T-cell (primary cell): ENCODE data around the gene EEA1. TPM values are rescaled to one million over a fixed set of nuclear protein-coding genes. Genes with fewer than 3 reads are reported as not detected.

Experiments
- ATAC-seq, 4 experiments: fragments of 200-7000 bp in 3 of 4; fragments of 150-1000 bp in 1 of 4; cut with Tn5 transposase; replicated peaks in 1 of 4; 1 replicate in 3 of 4; 2 replicates in 1 of 4; pipeline ENCODE4 v1.10.0; 2021; ENCODE audit warnings: moderate library complexity in 3 of 4, mild to moderate bottlenecking in 2 of 4, moderate number of reproducible peaks in 1 of 4
- CTCF ChIA-PET, 2 donors: fragments of 300-600 bp; sonication (Branson Sonifier 250); formaldehyde crosslinking; loops; one replicate each; lab custom pipeline; 2022; ENCODE audit warnings: antibody characterized with exemption in 2 of 2; lab: Charles Lee
- POLR2A ChIA-PET, 2 donors: fragments of 300-600 bp; sonication (Branson Sonifier 250); formaldehyde crosslinking; loops; one replicate each; lab custom pipeline; 2022; ENCODE audit warnings: antibody characterized with exemption in 2 of 2; lab: Charles Lee
- DNase-seq, 35 experiments: peaks; one replicate each; pipeline versions ENCODE4 v3.0.0 to v3.0.0-alpha.2; 2013 to 2023
- H3K27ac ChIP-seq: one replicate; pipeline ENCODE4 v1.5.1; 2013; ENCODE audit warnings: low read length
- H3K27me3 ChIP-seq, 2 experiments: replicated peaks in 1 of 2; 1 replicate in 1 of 2; 2 replicates in 1 of 2; pipeline versions ENCODE4 v1.6.1 to v1.7.0; 2013; ENCODE audit warnings: low read length in 1 of 2, mixed read lengths in 1 of 2; ENCODE audit not compliant: control insufficient read depth in 2 of 2, insufficient read depth in 2 of 2; ENCODE audit errors: extremely low read depth in 1 of 2
- H3K36me3 ChIP-seq, 2 donors: 1 replicate in 1 of 2; 2 replicates in 1 of 2; pipeline versions ENCODE4 v1.6.1 to v1.7.0; 2013; ENCODE audit warnings: low read length in 1 of 2; ENCODE audit not compliant: control insufficient read depth in 2 of 2, insufficient read depth in 1 of 2; ENCODE audit errors: extremely low read depth in 1 of 2
- H3K4me1 ChIP-seq, 2 experiments: 1 replicate in 1 of 2; 2 replicates in 1 of 2; pipeline versions ENCODE4 v1.6.1 to v1.7.0; 2013; ENCODE audit warnings: low read length in 2 of 2, mixed read lengths in 1 of 2; ENCODE audit not compliant: insufficient read depth in 2 of 2, control insufficient read depth in 1 of 2; ENCODE audit errors: extremely low read depth in 1 of 2
- H3K4me3 ChIP-seq, 2 donors: 1 replicate in 1 of 2; 2 replicates in 1 of 2; pipeline versions ENCODE4 v1.5.1 to v1.7.0; 2013; ENCODE audit warnings: mild to moderate bottlenecking in 2 of 2, low read length in 1 of 2, moderate library complexity in 1 of 2; ENCODE audit not compliant: control insufficient read depth in 1 of 2; ENCODE audit errors: extremely low read depth in 1 of 2
- H3K9me3 ChIP-seq: 2 replicates; pipeline ENCODE4 v1.7.0; 2013
- H3K27ac Mint-ChIP-seq, 2 donors: one replicate each; pipeline ENCODE4 v1.8.0; 2020 to 2021; ENCODE audit warnings: mild to moderate bottlenecking in 2 of 2, mixed read lengths in 2 of 2
- H3K27me3 Mint-ChIP-seq, 2 donors: one replicate each; pipeline ENCODE4 v1.8.0; 2021 to 2022; ENCODE audit warnings: mixed read lengths in 2 of 2
- H3K36me3 Mint-ChIP-seq: one replicate; pipeline ENCODE4 v1.8.0; 2021; ENCODE audit warnings: mixed read lengths
- H3K4me1 Mint-ChIP-seq, 3 donors: one replicate each; pipeline ENCODE4 v1.8.0; 2020 to 2022; ENCODE audit warnings: mixed read lengths in 3 of 3, mild to moderate bottlenecking in 1 of 3
- H3K4me3 Mint-ChIP-seq, 3 donors: one replicate each; pipeline ENCODE4 v1.8.0; 2020 to 2022; ENCODE audit warnings: mild to moderate bottlenecking in 3 of 3, mixed read lengths in 3 of 3, moderate library complexity in 3 of 3
- H3K9me3 Mint-ChIP-seq, 3 donors: one replicate each; pipeline ENCODE4 v1.8.0; 2020 to 2022; ENCODE audit warnings: mixed read lengths in 3 of 3
- WGBS: methylation state at CpG from one replicate; pipeline ENCODE4 v1.1.5; 2013; ENCODE audit warnings: missing lambda C conversion rate; ENCODE audit not compliant: insufficient coverage; 5-methylcytosine and 5-hydroxymethylcytosine counted together
- total RNA-seq, 35 experiments: library from RNA in 6 of 35; stranded (reverse) in 6 of 35; fragments of 120-200 nt in 1 of 35; gene quantifications; one replicate each; pipeline versions ENCODE4 v1.2.1 to v1.2.4 and lab custom pipeline; 2013 to 2026

The EEA1 gene
- total RNA-seq, 5 donors from 2014 or later (not counting 1 experiment from before 2014, with no cell fraction given), result 21.4 to 29.5 (median 23.5) TPM

DNA sequence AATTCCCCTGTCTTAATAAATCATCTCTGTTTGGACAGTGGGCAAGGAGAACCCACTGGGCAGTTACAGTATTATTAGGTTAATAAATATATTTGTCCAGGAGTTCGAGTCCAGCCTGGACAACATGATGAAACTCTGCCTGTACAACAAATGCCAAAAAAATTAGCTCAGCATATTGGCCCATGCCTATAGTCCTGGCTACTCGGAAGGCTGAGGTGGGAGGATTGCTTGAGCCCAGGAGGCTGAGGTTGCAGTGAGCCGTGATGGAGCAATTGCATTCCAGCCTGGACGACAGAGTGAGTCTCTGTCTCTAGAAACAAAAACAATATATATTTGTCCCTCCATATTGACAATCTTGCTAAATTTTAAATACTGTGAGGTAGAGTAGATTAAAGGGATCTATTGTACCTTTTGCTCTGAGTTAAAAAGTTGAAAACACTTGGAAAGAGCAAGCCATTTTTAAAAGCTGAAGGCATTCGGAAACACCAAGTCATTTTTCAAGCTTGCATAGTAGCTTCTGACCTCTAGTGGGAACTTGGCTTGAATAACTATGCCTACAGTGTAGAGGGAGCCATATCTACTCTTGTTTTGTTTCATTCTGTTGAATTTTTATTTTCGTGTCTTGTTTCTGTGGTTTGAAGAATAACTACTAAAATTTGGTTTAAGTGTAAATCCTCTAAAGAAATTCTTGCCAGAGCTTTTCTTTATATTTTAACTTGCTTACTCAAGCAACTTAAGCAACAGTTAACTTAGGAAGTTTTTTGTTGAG, 14.6 kb upstream of the EEA1 start:
- H3K4me3 ChIP-seq, result no peak overlapping the region
- no peaks in the 10 kb centered on the region for H3K36me3 Mint-ChIP-seq
- no peaks in the 10 kb centered on the region for H3K4me1 ChIP-seq
- H3K36me3 ChIP-seq, result no peaks in the 10 kb centered on the region
- no peak for ATAC-seq
- no peak overlapping the region for H3K4me3 Mint-ChIP-seq
- H3K4me1 Mint-ChIP-seq, result peaks cover 0 to 2% (median 0%) of the 10 kb centered on the region in 3 donors
- 83% methylated on average over 1 of the region's 6 CpGs for WGBS
- no peak for DNase-seq
- no peak overlapping the region for H3K27ac Mint-ChIP-seq
- peaks cover 0 to 6% of the 10 kb centered on the region in 2 experiments for H3K27me3 ChIP-seq
- H3K27ac ChIP-seq, result no peak overlapping the region
- ChIA-PET CTCF (interaction anchor here (0.5 to 0.7 kb wide), 14 partner anchors 13 to 1158 kb away, joined by 3 to 14 read pairs (median 6); no protein-coding TSS in a partner anchor), POLR2A (interaction anchor here (0.6 to 0.7 kb wide), 6 partner anchors 11 to 524 kb away, joined by 3 to 14 read pairs (median 10); partner anchors contain the start of gene MRPL42 (in 1 of the 2))
- H3K9me3 Mint-ChIP-seq, result no peaks in the 10 kb centered on the region
- H3K27me3 Mint-ChIP-seq, result peaks cover 0 to 5% of the 10 kb centered on the region in 2 donors
- H3K9me3 ChIP-seq, result no peaks in the 10 kb centered on the region

DNA sequence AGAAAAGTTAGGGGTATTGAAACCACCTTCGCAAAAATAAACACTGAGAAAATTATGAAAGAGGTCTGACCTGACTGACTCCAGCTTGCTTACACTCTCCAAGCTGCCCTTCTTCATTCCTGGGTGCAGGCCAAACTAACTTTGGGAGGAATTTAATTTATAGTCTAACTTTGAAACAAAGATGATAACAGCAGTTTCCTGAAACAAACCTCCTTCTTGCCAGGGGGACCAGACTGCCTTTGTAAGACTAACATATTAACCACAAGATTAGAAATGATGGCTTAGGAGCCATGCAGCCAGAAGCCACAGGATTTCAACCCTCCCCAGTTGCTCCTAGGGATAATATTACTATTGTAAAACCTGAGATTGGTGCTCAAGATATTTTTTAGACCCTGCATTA, 13.8 kb upstream of the EEA1 start:
- Histone ChIP-seq H3K27ac (no peak overlapping the region), H3K36me3 (no peaks in the 10 kb centered on the region), H3K27me3 (peaks cover 0 to 4% of the 10 kb centered on the region in 2 experiments), H3K4me3 (no peak overlapping the region), H3K9me3 (no peaks in the 10 kb centered on the region), H3K4me1 (no peaks in the 10 kb centered on the region)
- WGBS, result no CpG with 5 or more reads among the region's 1 CpG
- H3K4me1 Mint-ChIP-seq, result peaks cover 0 to 2% (median 0%) of the 10 kb centered on the region in 3 donors
- ChIA-PET POLR2A (interaction anchor here in 1 of 2 donors (0.6 kb wide), 1 partner anchor 466 kb away, joined by 3 read pairs; no protein-coding TSS in a partner anchor), CTCF (interaction anchor here (0.5 to 0.6 kb wide), 2 partner anchors 115 to 484 kb away, joined by 4 to 8 read pairs; no protein-coding TSS in a partner anchor)
- H3K27me3 Mint-ChIP-seq, result peaks cover 0 to 4% of the 10 kb centered on the region in 2 donors
- DNase-seq (no peak), ATAC-seq (no peak)
- no peak overlapping the region for H3K4me3 Mint-ChIP-seq
- H3K27ac Mint-ChIP-seq, result no peak overlapping the region
- no peaks in the 10 kb centered on the region for H3K36me3 Mint-ChIP-seq
- no peaks in the 10 kb centered on the region for H3K9me3 Mint-ChIP-seq

- Histone ChIP-seq H3K4me3 (no peak overlapping the region), H3K4me1 (no peaks in the 10 kb centered on the region), H3K27ac (no peak overlapping the region), H3K27me3 (no peaks in the 10 kb centered on the region), H3K36me3 (no peaks in the 10 kb centered on the region), H3K9me3 (no peaks in the 10 kb centered on the region)
- no peaks in the 10 kb centered on the region for H3K27me3 Mint-ChIP-seq
- no peaks in the 10 kb centered on the region for H3K36me3 Mint-ChIP-seq
- ATAC-seq, result no peak
- H3K4me1 Mint-ChIP-seq, result peaks cover 0 to 2% (median 0%) of the 10 kb centered on the region in 3 donors
- no peak overlapping the region for H3K4me3 Mint-ChIP-seq
- no peak overlapping the region for H3K27ac Mint-ChIP-seq
- WGBS, result no CpG with 5 or more reads among the region's 1 CpG
- ChIA-PET POLR2A (no interaction called here), CTCF (interaction anchor here in 1 of 2 donors (0.6 kb wide), 1 partner anchor 15 kb away, joined by 3 read pairs; no protein-coding TSS in a partner anchor)
- DNase-seq, result no peak
- no peaks in the 10 kb centered on the region for H3K9me3 Mint-ChIP-seq
These were observed 10.0 kb upstream of the EEA1 start for GRCh38 chr12:92939116-92939515.

DNA sequence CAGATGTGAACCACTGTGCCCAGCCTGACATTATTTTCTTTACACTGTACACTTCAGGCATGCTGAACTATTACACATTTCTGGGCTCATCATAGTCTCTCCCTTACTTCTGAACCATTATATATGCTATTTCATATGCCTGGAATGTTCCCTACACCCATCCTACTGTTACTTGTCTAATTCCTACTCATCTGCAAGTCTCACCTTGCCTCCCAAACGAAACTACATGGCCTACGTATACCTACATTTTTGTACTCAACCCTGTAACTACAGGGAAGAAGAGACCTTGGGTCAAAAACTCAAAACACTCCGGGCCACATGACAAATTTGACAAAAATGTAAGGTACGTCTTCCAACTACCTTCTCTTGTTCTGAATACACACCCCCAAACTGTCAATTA, 9.5 kb upstream of the EEA1 start:
- no peak overlapping the region for H3K4me3 Mint-ChIP-seq
- ChIA-PET POLR2A (no interaction called here), CTCF (no interaction called here)
- ATAC-seq (no peak), DNase-seq (no peak)
- no peak overlapping the region for H3K27ac Mint-ChIP-seq
- H3K4me1 Mint-ChIP-seq, result no peaks in the 10 kb centered on the region
- Histone ChIP-seq H3K27ac (no peak overlapping the region), H3K27me3 (no peaks in the 10 kb centered on the region), H3K9me3 (no peaks in the 10 kb centered on the region), H3K36me3 (no peaks in the 10 kb centered on the region), H3K4me1 (no peaks in the 10 kb centered on the region), H3K4me3 (no peak overlapping the region)
- H3K27me3 Mint-ChIP-seq, result no peaks in the 10 kb centered on the region
- H3K36me3 Mint-ChIP-seq, result no peaks in the 10 kb centered on the region
- 73% methylated on average over 2 of the region's 4 CpGs for WGBS
- H3K9me3 Mint-ChIP-seq, result no peaks in the 10 kb centered on the region

GRCh38 chr12:92938018-92938417, 8.9 kb upstream of the EEA1 start:
- POLR2A ChIA-PET, result interaction anchor here in 1 of 2 donors (0.7 kb wide), 1 partner anchor 78 kb away, joined by 8 read pairs; no protein-coding TSS in a partner anchor
- Histone ChIP-seq H3K9me3 (no peaks in the 10 kb centered on the region), H3K4me1 (no peaks in the 10 kb centered on the region), H3K27ac (no peak overlapping the region), H3K27me3 (no peaks in the 10 kb centered on the region), H3K36me3 (no peaks in the 10 kb centered on the region), H3K4me3 (no peak overlapping the region)
- Mint-ChIP-seq H3K9me3 (no peaks in the 10 kb centered on the region), H3K4me3 (no peak overlapping the region), H3K27ac (no peak overlapping the region), H3K4me1 (no peaks in the 10 kb centered on the region), H3K36me3 (no peaks in the 10 kb centered on the region), H3K27me3 (no peaks in the 10 kb centered on the region)
- no CpG with 5 or more reads among the region's 3 CpGs for WGBS
- DNase-seq (no peak), ATAC-seq (no peak)
- CTCF ChIA-PET, result interaction anchor here in 1 of 2 donors (0.5 to 0.7 kb wide), 4 partner anchors 21 to 359 kb away, joined by 4 to 10 read pairs (median 6); no protein-coding TSS in a partner anchor

GRCh38 chr12:92933606-92934005, 4.5 kb upstream of the EEA1 start:
- H3K27ac Mint-ChIP-seq, result no peak overlapping the region
- CTCF ChIA-PET, result no interaction called here

More at GRCh38 chr12:92933606-92934005, 4.5 kb upstream of the EEA1 start:
- H3K9me3 Mint-ChIP-seq, result no peaks in the 10 kb centered on the region
- DNase-seq, result no peak
- WGBS, result 87% methylated on average over 3 of the region's 3 CpGs
- Histone ChIP-seq H3K4me1 (peaks cover 3 to 6% of the 10 kb centered on the region in 2 experiments), H3K27ac (no peak overlapping the region), H3K9me3 (no peaks in the 10 kb centered on the region), H3K27me3 (no peaks in the 10 kb centered on the region), H3K4me3 (no peak overlapping the region), H3K36me3 (no peaks in the 10 kb centered on the region)
- no peak for ATAC-seq
- no peaks in the 10 kb centered on the region for H3K36me3 Mint-ChIP-seq
- POLR2A ChIA-PET, result no interaction called here
- H3K4me3 Mint-ChIP-seq, result no peak overlapping the region
- H3K4me1 Mint-ChIP-seq, result peaks cover 7 to 12% (median 9%) of the 10 kb centered on the region in 3 donors
- H3K27me3 Mint-ChIP-seq, result no peaks in the 10 kb centered on the region
